Brain microvascular endothelial cell (primary cell): Measurements from ENCODE around the gene PCNX1.

ENCODE experiments used
- DNase-seq: peaks from one replicate; pipeline ENCODE4 v3.0.0-alpha.2; 2020
- H3K27ac ChIP-seq: fragments of 250-450 bp; sonication (Bioruptor Pico); 2 replicates; pipeline ENCODE4 v1.5.1; 2020; ENCODE audit warnings: mild to moderate bottlenecking, moderate library complexity
- H3K27me3 ChIP-seq: fragments of 250-450 bp; sonication (Bioruptor Pico); replicated peaks from 2 replicates; pipeline ENCODE4 v1.5.1; 2020; ENCODE audit warnings: mild to moderate bottlenecking
- H3K36me3 ChIP-seq: fragments of 250-450 bp; sonication (Bioruptor Pico); replicated peaks from 2 replicates; pipeline ENCODE4 v1.5.1; 2020; ENCODE audit warnings: mild to moderate bottlenecking
- H3K4me3 ChIP-seq: 2 replicates; pipeline ENCODE4 v1.5.1; 2011; ENCODE audit warnings: low read depth, mild to moderate bottlenecking, control low read depth, low read length, moderate library complexity
- CTCF ChIP-seq: IDR thresholded peaks from 2 replicates; pipeline ENCODE4 v1.5.1; 2011; ENCODE audit warnings: low read depth, mild to moderate bottlenecking, moderate library complexity, low read length, control low read depth, inconsistent platforms; ENCODE audit errors: missing control alignments
- in situ Hi-C: cut with HindIII; loops from 2 replicates; pipeline ENCODE4 v1.10.0; 2017; ENCODE audit warnings: low sequenced_read_pairs, low pct_ligation_motif_present

PCNX1 gene

GRCh38 chr14:71003156-71003555, 95.9 kb downstream of the PCNX1 start:
- Histone ChIP-seq H3K27ac (no peak overlapping the region), H3K27me3 (no peaks in the 10 kb centered on the region), H3K36me3 (no peaks in the 10 kb centered on the region), H3K4me3 (no peak overlapping the region)
- DNase-seq, result no peak
- in situ Hi-C loops, result no loop called here
- TF ChIP-seq CTCF, result no peak

GRCh38 chr14:71004481-71004880, 97.2 kb downstream of the PCNX1 start:
- in situ Hi-C loops, result no loop called here
- TF ChIP-seq CTCF, result no peak
- peak overlapping the region; percentile 3 for H3K27ac ChIP-seq
- no peak for DNase-seq
- no peak overlapping the region for H3K4me3 ChIP-seq
- H3K36me3 ChIP-seq, result no peaks in the 10 kb centered on the region
- H3K27me3 ChIP-seq, result no peaks in the 10 kb centered on the region

GRCh38 chr14:71005076-71005475, 97.8 kb downstream of the PCNX1 start:
- Histone ChIP-seq H3K27me3 (no peaks in the 10 kb centered on the region), H3K27ac (no peak overlapping the region), H3K36me3 (no peaks in the 10 kb centered on the region), H3K4me3 (no peak overlapping the region)
- in situ Hi-C loops, result no loop called here
- TF ChIP-seq CTCF, result no peak
- DNase-seq, result no peak

GRCh38 chr14:71006200-71006563, 98.9 kb downstream of the PCNX1 start:
- in situ Hi-C loops, result no loop called here
- Histone ChIP-seq H3K27ac (no peak overlapping the region), H3K4me3 (no peak overlapping the region), H3K36me3 (no peaks in the 10 kb centered on the region), H3K27me3 (no peaks in the 10 kb centered on the region)
- no peak for TF ChIP-seq CTCF
- DNase-seq, result no peak

- no peaks in the 10 kb centered on the region for H3K36me3 ChIP-seq
- in situ Hi-C loops, result no loop called here
- TF ChIP-seq CTCF, result peak; percentile 40
Observed at GRCh38 chr14:71011479-71011878, 104.2 kb downstream of the PCNX1 start.

GRCh38 chr14:71012888-71013287, 105.6 kb downstream of the PCNX1 start:
- in situ Hi-C loops, result no loop called here
- no peak for DNase-seq
- TF ChIP-seq CTCF, result no peak
- Histone ChIP-seq H3K27me3 (no peaks in the 10 kb centered on the region), H3K36me3 (no peaks in the 10 kb centered on the region), H3K4me3 (no peak overlapping the region), H3K27ac (no peak overlapping the region)

More at GRCh38 chr14:71011479-71011878, 104.2 kb downstream of the PCNX1 start:
- Histone ChIP-seq H3K27ac (no peak overlapping the region), H3K27me3 (no peaks in the 10 kb centered on the region), H3K4me3 (no peak overlapping the region)
- no peak for DNase-seq
